ENCODE results near the gene MMP21.

DNA sequence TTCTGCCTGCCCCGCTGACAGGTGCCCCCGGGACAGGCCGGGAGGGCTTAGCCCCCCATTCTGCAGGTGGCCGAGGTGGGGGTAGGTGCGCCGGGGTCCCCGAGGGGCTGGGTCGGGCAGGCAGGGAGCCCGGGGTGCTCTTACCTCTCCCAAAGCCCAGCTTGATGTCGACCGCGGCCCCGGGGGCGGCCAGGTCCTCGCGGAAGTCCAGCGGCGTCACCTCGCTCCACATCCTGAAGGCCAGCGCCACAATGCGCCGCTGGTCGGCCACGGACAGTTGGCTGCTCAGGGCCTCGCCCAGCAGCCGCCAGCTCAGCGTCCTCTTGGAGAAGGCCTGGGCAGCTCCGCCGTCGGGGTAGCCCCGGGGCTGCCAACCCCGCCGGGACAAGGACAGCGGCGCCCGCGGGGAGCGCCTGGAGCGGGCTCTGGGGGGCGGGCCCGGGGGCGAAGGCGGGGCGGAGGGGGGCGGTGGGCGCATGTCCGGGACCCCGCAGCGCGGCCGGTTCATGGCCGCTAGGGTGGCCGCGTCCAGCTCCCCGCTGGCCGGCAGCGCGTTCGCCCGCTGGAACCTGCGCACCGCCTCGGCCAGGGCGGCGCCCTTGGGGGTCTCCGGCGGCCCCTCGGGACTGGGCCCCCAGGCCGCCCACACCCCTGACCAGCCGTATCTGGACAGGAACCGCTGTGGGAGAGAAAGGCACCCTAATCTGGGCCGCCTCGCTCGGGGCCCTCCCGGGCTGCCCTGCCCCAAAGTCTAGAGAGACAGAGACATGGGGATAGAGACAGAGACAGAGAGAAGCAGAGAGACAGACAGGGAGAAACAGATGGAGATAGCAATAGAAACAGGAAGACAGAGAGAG, 1.7 kb downstream of the MMP21 start:
- TF ChIP-seq YY1 (IDR thresholded peaks at IDR 0.05; ENCODE audit: insufficient read depth, insufficient read length) (no peak), ZNF274 (IDR thresholded peaks at IDR 0.05; ENCODE audit: low read depth, low read length) (no peak), SUZ12 (IDR thresholded peaks at IDR 0.05; ENCODE audit: extremely low read depth, insufficient read depth, insufficient read length) (no peak)

Data from NT2/D1 (cell line).